HCT116 (cell line): ENCODE results near the gene PWWP2B. TPM values are rescaled to one million over a fixed set of nuclear protein-coding genes. Genes with fewer than 3 reads are reported as not detected.

Source experiments
- ATAC-seq: fragments of 200-7000 bp; cut with Tn5 transposase; 2 replicates; pipeline ENCODE4 v1.9.1; 2020; ENCODE audit warnings: mild to moderate bottlenecking, moderate library complexity
- BruUV-seq: library from RNA; stranded (reverse); fragments of 400-500 nt; replicated peaks from 2 replicates; lab custom pipeline; 2021; lab: Mats Ljungman, UMichigan
- CTCF ChIA-PET: fragments of 300-600 bp; sonication (Branson Sonifier 250); formaldehyde crosslinking; loops from one replicate; lab custom pipeline; 2021; ENCODE audit warnings: antibody characterized with exemption; lab: Charles Lee
- POLR2A ChIA-PET: fragments of 300-600, 350-600 bp; sonication (Branson Sonifier 250); formaldehyde crosslinking; loops from one replicate; lab custom pipeline; 2021; ENCODE audit warnings: antibody characterized with exemption; lab: Charles Lee
- RAD21 ChIA-PET, 2 experiments: fragments of 300-600 bp; sonication (Branson Sonifier 250); formaldehyde crosslinking; loops; one replicate each; lab custom pipeline; 2023; ENCODE audit warnings: low total read pairs in 2 of 2; ENCODE audit not compliant: uncharacterized antibody in 2 of 2, unreplicated experiment in 2 of 2, low non-redundant PET in 1 of 2; lab: Charles Lee
- DNase-seq: peaks from one replicate; pipeline ENCODE4 v3.0.0-alpha.2; 2010; ENCODE audit warnings: low read depth, low spot score
- H2AFZ ChIP-seq: fragments of 200-600 bp; shearing (Covaris generic), sonication (generic); 2 replicates; pipeline ENCODE4 v1.6.1; 2017; ENCODE audit warnings: low read depth, mixed run types, mixed read lengths, antibody characterized with exemption, low read length; ENCODE audit not compliant: poor library complexity, severe bottlenecking
- H3K27ac ChIP-seq: 2 replicates; pipeline ENCODE4 v1.5.1; 2012; ENCODE audit warnings: low read depth, low read length
- H3K27me3 ChIP-seq: fragments of 200-600 bp; sonication (generic); 2 replicates; pipeline ENCODE4 v1.6.1; 2016; ENCODE audit warnings: mixed run types, low read length, mixed read lengths; ENCODE audit not compliant: insufficient read depth
- H3K36me3 ChIP-seq, 2 experiments: fragments of 200-500 bp in 1 of 2; fragments of 200-600 bp in 1 of 2; sonication (Bioruptor generic) in 1 of 2; sonication (generic) in 1 of 2; 2 replicates each; pipeline versions ENCODE4 v1.5.1 to v1.6.1; 2014 to 2016; ENCODE audit warnings: low read length in 2 of 2, inconsistent platforms in 1 of 2, mixed read lengths in 1 of 2, mixed run types in 1 of 2; ENCODE audit not compliant: insufficient read depth in 2 of 2, control insufficient read depth in 1 of 2
- H3K4me1 ChIP-seq, 2 experiments: fragments of 200-600 bp in 1 of 2; sonication (generic) in 1 of 2; 2 replicates each; pipeline versions ENCODE4 v1.5.1 to v1.6.1; 2012 to 2017; ENCODE audit warnings: low read length in 2 of 2, inconsistent platforms in 1 of 2, mild to moderate bottlenecking in 1 of 2, mixed read lengths in 1 of 2, mixed run types in 1 of 2, moderate library complexity in 1 of 2; ENCODE audit not compliant: insufficient read depth in 2 of 2, control insufficient read depth in 1 of 2
- H3K4me2 ChIP-seq: fragments of 200-600 bp; sonication (generic); 2 replicates; pipeline ENCODE4 v1.6.1; 2017; ENCODE audit warnings: mixed run types, low read length, mixed read lengths
- H3K4me3 ChIP-seq, 2 experiments: fragments of 200-600 bp in 1 of 2; sonication (generic) in 1 of 2; replicated peaks in 1 of 2; 2 replicates each; pipeline ENCODE4 v1.5.1; 2011 to 2016; ENCODE audit warnings: low read length in 2 of 2, control low read depth in 1 of 2, low read depth in 1 of 2, mild to moderate bottlenecking in 1 of 2, mixed read lengths in 1 of 2, mixed run types in 1 of 2
- H3K79me2 ChIP-seq: fragments of 200-600 bp; sonication (generic); 2 replicates; pipeline ENCODE4 v1.6.1; 2017; ENCODE audit warnings: mild to moderate bottlenecking, mixed run types, low read length, moderate library complexity, mixed read lengths; ENCODE audit not compliant: insufficient read depth
- H3K9ac ChIP-seq: fragments of 200-600 bp; sonication (generic); 2 replicates; pipeline ENCODE4 v1.6.1; 2016; ENCODE audit warnings: low read length, mixed read lengths
- H3K9me2 ChIP-seq: fragments of 200-600 bp; sonication (generic), shearing (Covaris generic); 2 replicates; pipeline ENCODE4 v1.6.1; 2017; ENCODE audit warnings: mixed run types, mild to moderate bottlenecking, moderate library complexity; ENCODE audit not compliant: insufficient read depth
- H3K9me3 ChIP-seq, 2 experiments: fragments of 200-500 bp in 1 of 2; fragments of 200-600 bp in 1 of 2; sonication (Bioruptor generic) in 1 of 2; sonication (generic) in 1 of 2; 2 replicates each; pipeline ENCODE4 v1.6.1; 2014 to 2017; ENCODE audit warnings: low read length in 2 of 2, mixed read lengths in 2 of 2, inconsistent platforms in 1 of 2, low read depth in 1 of 2, mild to moderate bottlenecking in 1 of 2, mixed run types in 1 of 2, moderate library complexity in 1 of 2; ENCODE audit not compliant: control insufficient read depth in 1 of 2, insufficient read depth in 1 of 2
- H4K20me1 ChIP-seq: fragments of 200-600 bp; sonication (generic), shearing (Covaris generic); 2 replicates; pipeline ENCODE4 v1.6.1; 2017; ENCODE audit warnings: mixed run types, mild to moderate bottlenecking, moderate library complexity; ENCODE audit not compliant: insufficient read depth
- CBX3 ChIP-seq: IDR thresholded peaks from 2 replicates; pipeline ENCODE4 v1.6.1; 2012; ENCODE audit warnings: low read depth
- CEBPB ChIP-seq: IDR thresholded peaks from 2 replicates; pipeline ENCODE4 v1.6.1; 2012; ENCODE audit warnings: low read depth
- POLR2A ChIP-seq: IDR thresholded peaks from 2 replicates; pipeline ENCODE4 v1.7.0; 2011; ENCODE audit warnings: borderline replicate concordance; ENCODE audit not compliant: insufficient read depth, insufficient read length; ENCODE audit errors: extremely low read depth
- POLR2AphosphoS5 ChIP-seq: IDR thresholded peaks from 2 replicates; pipeline ENCODE4 v1.6.1; 2011; ENCODE audit warnings: mild to moderate bottlenecking, low read depth, low read length, moderate library complexity
- SIN3A ChIP-seq: IDR thresholded peaks from 2 replicates; pipeline ENCODE4 v1.6.1; 2012; ENCODE audit warnings: low read depth
- SRF ChIP-seq: IDR thresholded peaks from 2 replicates; pipeline ENCODE4 v1.6.1; 2012; ENCODE audit warnings: low read depth
- YY1 ChIP-seq: IDR thresholded peaks from 2 replicates; pipeline ENCODE4 v1.6.1; 2011; ENCODE audit warnings: low read length, low read depth, moderate library complexity, mild to moderate bottlenecking; ENCODE audit not compliant: insufficient replicate concordance; ENCODE audit errors: extremely low read depth
- intact Hi-C: fragments of 100-400 bp; cut with micrococcal nuclease; formaldehyde crosslinking; loops from 2 replicates; pipeline ENCODE4 v1.10.0; 2022
- total RNA-seq: library from RNA; stranded (reverse); gene quantifications from one replicate; pipeline ENCODE4 v1.2.1, GENCODE V29; 2021; ENCODE audit not compliant: unreplicated experiment
- TF ChIP-seq, protein P1 (sequence below), 3 experiments: fragments of 200-600 bp in 1 of 3; sonication (generic) in 1 of 3; IDR thresholded peaks in 2 of 3; conservative IDR thresholded peaks in 1 of 3; 2 replicates each; pipeline ENCODE4 v1.5.1; 2012 to 2017; ENCODE audit warnings: low read depth in 2 of 3, low read length in 2 of 3, antibody characterized with exemption in 1 of 3, borderline replicate concordance in 1 of 3, control low read depth in 1 of 3, mild to moderate bottlenecking in 1 of 3, mixed read lengths in 1 of 3, mixed run types in 1 of 3, moderate library complexity in 1 of 3; ENCODE audit not compliant: insufficient read depth in 1 of 3
- TF ChIP-seq, protein P2 (sequence below): IDR thresholded peaks from 2 replicates; pipeline ENCODE4 v1.6.1; 2012; ENCODE audit warnings: low read depth

The PWWP2B gene
- total RNA-seq, 1 experiment from 2014 or later = 13.9 TPM

DNA sequence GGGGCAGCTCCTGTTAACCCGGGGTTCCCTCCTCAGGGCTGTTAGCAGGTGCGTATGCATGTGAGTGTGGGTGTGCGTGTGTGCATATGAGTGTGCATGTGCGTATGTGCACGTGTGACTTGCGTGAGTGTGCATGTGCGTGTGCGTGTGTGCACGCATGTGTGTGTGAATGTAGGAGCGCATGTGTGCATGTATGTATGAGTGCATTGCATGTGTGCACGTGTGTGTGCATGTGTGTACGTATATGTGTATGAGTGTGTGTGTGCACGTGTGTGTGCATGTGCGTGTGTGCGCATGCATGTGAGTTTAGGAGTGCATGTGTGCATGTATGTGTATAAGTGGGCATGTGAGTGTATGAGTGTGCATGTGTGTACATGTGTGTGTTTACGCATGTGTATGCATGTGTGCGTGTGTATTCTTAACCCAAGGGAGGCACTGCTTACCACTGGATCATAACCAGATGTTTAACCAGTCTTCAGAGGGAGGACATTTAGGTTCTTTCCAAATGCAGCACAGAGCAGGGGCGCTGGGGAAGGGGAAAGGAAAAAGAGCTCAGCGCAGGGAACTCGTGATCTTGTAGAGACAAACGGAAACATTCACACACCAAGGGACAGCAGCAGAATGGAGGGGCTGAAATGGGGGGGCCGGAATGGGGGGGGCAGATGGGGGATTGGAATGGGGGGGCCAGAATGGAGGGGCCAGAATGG lies 45.0 kb downstream of the PWWP2B start:
- ChIA-PET RAD21 (no interaction called here), CTCF (no interaction called here), POLR2A (no interaction called here)
- no peak overlapping the region for H3K4me2 ChIP-seq
- H3K36me3 ChIP-seq = no peaks in the 10 kb centered on the region
- no peaks in the 10 kb centered on the region for H4K20me1 ChIP-seq
- ATAC-seq = no peak
- peaks cover 24 to 33% of the 10 kb centered on the region in 2 experiments for H3K4me1 ChIP-seq
- no peaks in the 10 kb centered on the region for H3K27me3 ChIP-seq
- intact Hi-C loops = no loop called here
- H3K27ac ChIP-seq = no peak overlapping the region
- TF ChIP-seq SIN3A = no peak
- no peak for DNase-seq
- H3K79me2 ChIP-seq = peaks cover 1% of the 10 kb centered on the region; the same call in 1 of the 2 replicates
- no peaks in the 10 kb centered on the region for H3K9me2 ChIP-seq
- BruUV-seq = no TSS peak
- H3K9ac ChIP-seq = no peak overlapping the region
- H3K9me3 ChIP-seq = no peaks in the 10 kb centered on the region
- H2AFZ ChIP-seq = no peak overlapping the region
- H3K4me3 ChIP-seq = no peak overlapping the region

DNA sequence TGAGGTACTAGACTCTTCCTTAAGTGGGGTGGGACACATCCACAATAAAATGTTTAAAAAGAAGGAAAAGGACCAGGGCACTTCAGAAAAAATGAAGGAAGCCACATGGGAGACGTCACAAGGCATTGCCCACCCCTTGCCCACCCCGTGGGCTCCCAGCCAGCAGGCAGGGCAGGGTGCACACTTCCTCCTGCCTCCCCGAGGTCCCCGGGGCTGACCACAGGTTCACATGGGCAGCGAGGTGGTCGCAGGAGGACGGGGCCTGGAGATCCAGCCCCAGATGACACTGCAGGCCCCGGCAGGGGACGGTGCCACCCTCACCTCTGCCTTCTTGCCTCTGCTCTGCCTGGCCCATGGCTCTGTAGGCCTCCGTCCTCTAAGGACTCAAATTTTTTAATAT lies 45.6 kb downstream of the PWWP2B start:
- Histone ChIP-seq H2AFZ (no peak overlapping the region), H3K4me2 (no peak overlapping the region), H4K20me1 (no peaks in the 10 kb centered on the region), H3K79me2 (peaks cover 5% of the 10 kb centered on the region; the same call in 1 of the 2 replicates), H3K9me3 (no peaks in the 10 kb centered on the region), H3K9me2 (no peaks in the 10 kb centered on the region), H3K27ac (no peak overlapping the region), H3K4me3 (no peak overlapping the region), H3K9ac (no peak overlapping the region), H3K27me3 (no peaks in the 10 kb centered on the region), H3K4me1 (peaks cover 26 to 40% of the 10 kb centered on the region in 2 experiments), H3K36me3 (no peaks in the 10 kb centered on the region)
- no TSS peak for BruUV-seq
- TF ChIP-seq YY1 (no peak), CBX3 (no peak), POLR2A (no peak), SRF (no peak), CEBPB (no peak), POLR2AphosphoS5 (no peak)
- TF ChIP-seq, protein P1, sequence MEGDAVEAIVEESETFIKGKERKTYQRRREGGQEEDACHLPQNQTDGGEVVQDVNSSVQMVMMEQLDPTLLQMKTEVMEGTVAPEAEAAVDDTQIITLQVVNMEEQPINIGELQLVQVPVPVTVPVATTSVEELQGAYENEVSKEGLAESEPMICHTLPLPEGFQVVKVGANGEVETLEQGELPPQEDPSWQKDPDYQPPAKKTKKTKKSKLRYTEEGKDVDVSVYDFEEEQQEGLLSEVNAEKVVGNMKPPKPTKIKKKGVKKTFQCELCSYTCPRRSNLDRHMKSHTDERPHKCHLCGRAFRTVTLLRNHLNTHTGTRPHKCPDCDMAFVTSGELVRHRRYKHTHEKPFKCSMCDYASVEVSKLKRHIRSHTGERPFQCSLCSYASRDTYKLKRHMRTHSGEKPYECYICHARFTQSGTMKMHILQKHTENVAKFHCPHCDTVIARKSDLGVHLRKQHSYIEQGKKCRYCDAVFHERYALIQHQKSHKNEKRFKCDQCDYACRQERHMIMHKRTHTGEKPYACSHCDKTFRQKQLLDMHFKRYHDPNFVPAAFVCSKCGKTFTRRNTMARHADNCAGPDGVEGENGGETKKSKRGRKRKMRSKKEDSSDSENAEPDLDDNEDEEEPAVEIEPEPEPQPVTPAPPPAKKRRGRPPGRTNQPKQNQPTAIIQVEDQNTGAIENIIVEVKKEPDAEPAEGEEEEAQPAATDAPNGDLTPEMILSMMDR (IDR thresholded peaks at IDR 0.05 in 2 of 3, conservative IDR thresholded peaks at IDR 0.05 in 1 of 3; ENCODE audit: borderline replicate concordance in 1 of 3, insufficient read depth in 1 of 3, low read depth in 2 of 3, low read length in 2 of 3) = no peak
- TF ChIP-seq, protein P2, sequence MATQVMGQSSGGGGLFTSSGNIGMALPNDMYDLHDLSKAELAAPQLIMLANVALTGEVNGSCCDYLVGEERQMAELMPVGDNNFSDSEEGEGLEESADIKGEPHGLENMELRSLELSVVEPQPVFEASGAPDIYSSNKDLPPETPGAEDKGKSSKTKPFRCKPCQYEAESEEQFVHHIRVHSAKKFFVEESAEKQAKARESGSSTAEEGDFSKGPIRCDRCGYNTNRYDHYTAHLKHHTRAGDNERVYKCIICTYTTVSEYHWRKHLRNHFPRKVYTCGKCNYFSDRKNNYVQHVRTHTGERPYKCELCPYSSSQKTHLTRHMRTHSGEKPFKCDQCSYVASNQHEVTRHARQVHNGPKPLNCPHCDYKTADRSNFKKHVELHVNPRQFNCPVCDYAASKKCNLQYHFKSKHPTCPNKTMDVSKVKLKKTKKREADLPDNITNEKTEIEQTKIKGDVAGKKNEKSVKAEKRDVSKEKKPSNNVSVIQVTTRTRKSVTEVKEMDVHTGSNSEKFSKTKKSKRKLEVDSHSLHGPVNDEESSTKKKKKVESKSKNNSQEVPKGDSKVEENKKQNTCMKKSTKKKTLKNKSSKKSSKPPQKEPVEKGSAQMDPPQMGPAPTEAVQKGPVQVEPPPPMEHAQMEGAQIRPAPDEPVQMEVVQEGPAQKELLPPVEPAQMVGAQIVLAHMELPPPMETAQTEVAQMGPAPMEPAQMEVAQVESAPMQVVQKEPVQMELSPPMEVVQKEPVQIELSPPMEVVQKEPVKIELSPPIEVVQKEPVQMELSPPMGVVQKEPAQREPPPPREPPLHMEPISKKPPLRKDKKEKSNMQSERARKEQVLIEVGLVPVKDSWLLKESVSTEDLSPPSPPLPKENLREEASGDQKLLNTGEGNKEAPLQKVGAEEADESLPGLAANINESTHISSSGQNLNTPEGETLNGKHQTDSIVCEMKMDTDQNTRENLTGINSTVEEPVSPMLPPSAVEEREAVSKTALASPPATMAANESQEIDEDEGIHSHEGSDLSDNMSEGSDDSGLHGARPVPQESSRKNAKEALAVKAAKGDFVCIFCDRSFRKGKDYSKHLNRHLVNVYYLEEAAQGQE = no peak
- ATAC-seq = no peak
- POLR2A ChIA-PET = no interaction called here
- CTCF ChIA-PET = no interaction called here
- intact Hi-C loops = no loop called here
- RAD21 ChIA-PET = no interaction called here
- DNase-seq = no peak
